K562 (cell line): ENCODE measurements around the gene SEBOX. TPM values are rescaled to one million over a fixed set of nuclear protein-coding genes. Genes with fewer than 3 reads are reported as not detected.

Experiments used
- ATF7 ChIP-seq: fragments of 450-650 bp; IDR thresholded peaks from 2 replicates; pipeline ENCODE4 v1.7.1; 2014; ENCODE audit warnings: mild to moderate bottlenecking, moderate library complexity
- E2F3 ChIP-seq: fragments of 250-450 bp; sonication (Bioruptor Pico); IDR thresholded peaks from 2 replicates; pipeline ENCODE4 v1.4.0; 2020; ENCODE audit warnings: mild to moderate bottlenecking
- EGR1 ChIP-seq: fragments of 450-650 bp; conservative IDR thresholded peaks from 2 replicates; pipeline ENCODE4 v1.6.1; 2017; ENCODE audit warnings: mild to moderate bottlenecking
- ELF1 ChIP-seq: fragments of 200-800 bp; sonication (Bioruptor generic); IDR thresholded peaks from 2 replicates; pipeline ENCODE4 v1.6.1; 2016; ENCODE audit warnings: missing genetic modification characterization, missing compliant biosample characterization
- EZH2 ChIP-seq: IDR thresholded peaks from 2 replicates; pipeline ENCODE4 v1.6.1; 2012; ENCODE audit warnings: low read depth, mild to moderate bottlenecking, inconsistent platforms, low read length, borderline replicate concordance
- HNRNPL ChIP-seq: fragments of 200-400 bp; formaldehyde crosslinking; IDR thresholded peaks from 2 replicates; pipeline ENCODE4 v1.6.1; 2017; ENCODE audit warnings: low read depth, mild to moderate bottlenecking, low read length
- JUN ChIP-seq, 2 experiments: sonication (generic) in 1 of 2; formaldehyde crosslinking in 1 of 2; IDR thresholded peaks; 2 replicates each; pipeline versions ENCODE4 v1.6.1 to v1.8.0; 2012 to 2022; ENCODE audit warnings: borderline replicate concordance in 2 of 2, mild to moderate bottlenecking in 2 of 2, improper control_type of control experiment in 1 of 2, low read depth in 1 of 2, low read length in 1 of 2, missing genetic modification reagents in 1 of 2
- MTA2 ChIP-seq: fragments of 450-650 bp; IDR thresholded peaks from 2 replicates; pipeline ENCODE4 v1.6.1; 2016; ENCODE audit warnings: low read depth
- POLR2A ChIP-seq: fragments of 450-650 bp; conservative IDR thresholded peaks from 2 replicates; pipeline ENCODE4 v1.6.1; 2016
- POLR3A ChIP-seq: IDR thresholded peaks from 2 replicates; pipeline ENCODE4 v1.6.1; 2011; ENCODE audit warnings: borderline replicate concordance, mild to moderate bottlenecking, moderate library complexity; ENCODE audit not compliant: insufficient read length, insufficient read depth; ENCODE audit errors: extremely low read depth
- RCOR1 ChIP-seq, 2 experiments: IDR thresholded peaks; 2 replicates each; pipeline ENCODE4 v1.6.1; 2012; ENCODE audit warnings: low read depth in 2 of 2, low read length in 2 of 2, borderline replicate concordance in 1 of 2, improper control_type of control experiment in 1 of 2
- SMAD4 ChIP-seq: fragments of 250-450 bp; sonication (Bioruptor Pico); conservative IDR thresholded peaks from 2 replicates; pipeline ENCODE4 v1.8.0; 2021; ENCODE audit warnings: inconsistent platforms, mild to moderate bottlenecking, moderate library complexity
- TOE1 ChIP-seq, 2 experiments: fragments of 450-650 bp in 1 of 2; sonication (generic) in 1 of 2; formaldehyde crosslinking in 1 of 2; IDR thresholded peaks; 2 replicates each; pipeline versions ENCODE4 v1.7.1 to v1.8.0; 2016 to 2022; ENCODE audit warnings: borderline replicate concordance in 2 of 2, mild to moderate bottlenecking in 2 of 2, antibody characterized with exemption in 1 of 2, inconsistent platforms in 1 of 2, low read depth in 1 of 2, missing genetic modification reagents in 1 of 2, moderate library complexity in 1 of 2
- ZBTB17 ChIP-seq: fragments of 450-650 bp; formaldehyde crosslinking; IDR thresholded peaks from 2 replicates; pipeline ENCODE4 v1.4.0; 2020; ENCODE audit warnings: mild to moderate bottlenecking
- ZC3H4 ChIP-seq: sonication (generic); formaldehyde crosslinking; IDR thresholded peaks from 2 replicates; pipeline ENCODE4 v1.9.0; 2021; ENCODE audit warnings: missing genetic modification reagents, borderline replicate concordance
- ZNF133 ChIP-seq: fragments of 250-450 bp; sonication (Bioruptor Pico); IDR thresholded peaks from 2 replicates; pipeline ENCODE4 v1.4.0; 2020; ENCODE audit warnings: mild to moderate bottlenecking
- ZNF224 ChIP-seq: sonication (generic); formaldehyde crosslinking; IDR thresholded peaks from 2 replicates; pipeline ENCODE4 v1.8.0; 2022; ENCODE audit warnings: mild to moderate bottlenecking, missing genetic modification reagents
- ZSCAN29 ChIP-seq: fragments of 450-650 bp; IDR thresholded peaks from 2 replicates; pipeline ENCODE4 v1.6.1; 2017
- polyA plus RNA-seq, 8 experiments: library from polyadenylated mRNA; depleted of rRNA in 4 of 8; stranded (reverse) in 5 of 8; unstranded in 3 of 8; fragments of >200 nt; fragmentation: Nextera tagmentation in 2 of 8; fragmentation: Illumina TruSeq in 1 of 8; extraction: Ambion mirVana in 2 of 8; extraction: Trizol in 1 of 8; gene quantifications; 2 replicates each; pipeline versions ENCODE4 v1.2.1 to v1.2.3, GENCODE V29; 2011 to 2014; ENCODE audit warnings: inconsistent platforms in 1 of 8, missing spikeins in 1 of 8
- total RNA-seq, 7 experiments: library from RNA; depleted of rRNA in 6 of 7; stranded (reverse); fragments of >200 nt in 6 of 7; fragmentation: Illumina TruSeq in 2 of 7; extraction: Trizol in 2 of 7; gene quantifications; 2 replicates each; pipeline versions ENCODE4 v1.2.1 to v1.2.3, GENCODE V29; 2011 to 2021; ENCODE audit warnings: low replicate concordance in 1 of 7
- TF ChIP-seq, protein P1 (sequence below): IDR thresholded peaks from 2 replicates; pipeline ENCODE4 v1.6.1; 2011; ENCODE audit warnings: borderline replicate concordance, low read depth, mild to moderate bottlenecking, moderate library complexity, low read length; ENCODE audit not compliant: insufficient read depth, poor library complexity, severe bottlenecking
- TF ChIP-seq, protein P2 (sequence below): sonication (generic); formaldehyde crosslinking; IDR thresholded peaks from 2 replicates; pipeline ENCODE4 v1.8.0; 2022; ENCODE audit warnings: missing genetic modification reagents, mild to moderate bottlenecking, moderate library complexity, borderline replicate concordance
- TF ChIP-seq, protein P3 (sequence below): fragments of 250-450 bp; sonication (Bioruptor Pico); IDR thresholded peaks from 2 replicates; pipeline ENCODE4 v1.5.0; 2021; ENCODE audit warnings: mild to moderate bottlenecking, moderate library complexity

The SEBOX gene
- total and polyA plus RNA-seq, 9 of the 15 experiments (the other 6 are each of a cell fraction or from before 2014, with no cell fraction given): not detected

DNA sequence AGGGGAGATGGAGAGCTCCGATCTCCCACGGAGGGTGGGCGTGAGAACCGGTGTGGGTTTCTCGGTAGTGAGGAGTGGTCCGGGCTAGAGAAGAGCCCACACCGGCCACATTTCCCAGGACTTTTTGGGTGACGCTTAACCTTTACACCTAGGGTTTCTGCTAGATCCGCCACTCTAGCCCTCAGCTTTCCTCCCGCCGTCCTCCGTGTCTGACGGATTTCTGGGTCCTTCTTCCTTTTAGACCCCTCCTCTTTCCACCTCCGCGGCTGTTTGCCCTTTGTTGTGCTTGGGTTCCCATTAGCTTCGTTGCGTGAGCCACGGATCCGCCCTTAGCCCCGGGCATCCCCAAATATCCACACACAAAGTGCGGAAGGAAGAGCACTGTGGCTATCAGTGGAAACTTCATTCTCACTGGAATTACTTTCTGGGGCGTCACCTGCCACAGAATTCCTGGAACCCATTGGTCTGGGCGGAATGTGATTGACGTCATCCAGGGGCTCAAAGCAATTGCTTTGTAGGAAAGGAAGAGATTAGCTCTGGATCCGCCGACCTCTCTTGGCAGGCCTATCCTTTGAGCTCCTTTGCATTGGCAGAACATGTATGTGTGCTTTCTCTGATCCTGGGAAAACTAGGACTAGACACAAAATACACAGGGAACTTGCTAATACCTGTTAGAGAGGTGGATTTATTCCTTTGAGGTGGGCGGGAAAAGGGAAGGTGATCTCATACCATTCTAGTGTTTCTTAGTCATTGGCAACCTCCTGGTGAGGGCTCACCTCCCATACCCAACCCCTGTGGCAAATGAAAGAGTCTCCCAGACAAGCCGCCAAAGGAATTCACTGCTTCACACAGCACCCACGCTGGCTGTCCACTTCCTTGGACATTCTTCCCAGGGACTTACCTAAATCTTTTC is 28.8 kb downstream of the SEBOX start (continued):
- peak; percentile 74 for TF ChIP-seq JUN (IDR thresholded peaks at IDR 0.05; ENCODE audit: borderline replicate concordance, low read depth, low read length)
- no peak for TF ChIP-seq JUN (CRISPR knock-in tag; IDR thresholded peaks at IDR 0.05; ENCODE audit: borderline replicate concordance)
- no peak for TF ChIP-seq ZNF133
- TF ChIP-seq ZNF224 (CRISPR knock-in tag): no peak
- 0 out of 2 replicates have a peak, but pooled peaks have one; percentile 39 for TF ChIP-seq POLR2A
- no peak for TF ChIP-seq ZBTB17 (CRISPR knock-in tag)
- peak; percentile 95 for TF ChIP-seq ATF7
- peak; percentile 49 for TF ChIP-seq EGR1
- no peak for TF ChIP-seq EZH2
- TF ChIP-seq ZSCAN29: no peak
- TF ChIP-seq, protein P1, sequence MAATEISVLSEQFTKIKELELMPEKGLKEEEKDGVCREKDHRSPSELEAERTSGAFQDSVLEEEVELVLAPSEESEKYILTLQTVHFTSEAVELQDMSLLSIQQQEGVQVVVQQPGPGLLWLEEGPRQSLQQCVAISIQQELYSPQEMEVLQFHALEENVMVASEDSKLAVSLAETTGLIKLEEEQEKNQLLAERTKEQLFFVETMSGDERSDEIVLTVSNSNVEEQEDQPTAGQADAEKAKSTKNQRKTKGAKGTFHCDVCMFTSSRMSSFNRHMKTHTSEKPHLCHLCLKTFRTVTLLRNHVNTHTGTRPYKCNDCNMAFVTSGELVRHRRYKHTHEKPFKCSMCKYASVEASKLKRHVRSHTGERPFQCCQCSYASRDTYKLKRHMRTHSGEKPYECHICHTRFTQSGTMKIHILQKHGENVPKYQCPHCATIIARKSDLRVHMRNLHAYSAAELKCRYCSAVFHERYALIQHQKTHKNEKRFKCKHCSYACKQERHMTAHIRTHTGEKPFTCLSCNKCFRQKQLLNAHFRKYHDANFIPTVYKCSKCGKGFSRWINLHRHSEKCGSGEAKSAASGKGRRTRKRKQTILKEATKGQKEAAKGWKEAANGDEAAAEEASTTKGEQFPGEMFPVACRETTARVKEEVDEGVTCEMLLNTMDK: no peak
- TF ChIP-seq SMAD4 (CRISPR knock-in tag): no peak
- no peak for TF ChIP-seq ZC3H4 (CRISPR knock-in tag)
- TF ChIP-seq HNRNPL: no peak
- no peak; the same call in 1 of the 2 replicates for TF ChIP-seq ELF1 (tag)
- TF ChIP-seq POLR3A: no peak
- TF ChIP-seq TOE1 (IDR thresholded peaks at IDR 0.05; ENCODE audit: borderline replicate concordance): no peak; the same call in 1 of the 2 replicates
- TF ChIP-seq TOE1 (CRISPR knock-in tag; IDR thresholded peaks at IDR 0.05; ENCODE audit: borderline replicate concordance, low read depth): no peak
- TF ChIP-seq, protein P2, sequence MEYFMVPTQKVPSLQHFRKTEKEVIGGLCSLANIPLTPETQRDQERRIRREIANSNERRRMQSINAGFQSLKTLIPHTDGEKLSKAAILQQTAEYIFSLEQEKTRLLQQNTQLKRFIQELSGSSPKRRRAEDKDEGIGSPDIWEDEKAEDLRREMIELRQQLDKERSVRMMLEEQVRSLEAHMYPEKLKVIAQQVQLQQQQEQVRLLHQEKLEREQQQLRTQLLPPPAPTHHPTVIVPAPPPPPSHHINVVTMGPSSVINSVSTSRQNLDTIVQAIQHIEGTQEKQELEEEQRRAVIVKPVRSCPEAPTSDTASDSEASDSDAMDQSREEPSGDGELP (CRISPR knock-in tag): no peak
- no peak for TF ChIP-seq MTA2
- TF ChIP-seq RCOR1 (IDR thresholded peaks at IDR 0.05; ENCODE audit: borderline replicate concordance in 1 of 2, low read depth in 2 of 2, low read length in 2 of 2): peak in 1 of 2 experiments; percentile 64; a peak in 1 of 4 replicates
- TF ChIP-seq, protein P3, sequence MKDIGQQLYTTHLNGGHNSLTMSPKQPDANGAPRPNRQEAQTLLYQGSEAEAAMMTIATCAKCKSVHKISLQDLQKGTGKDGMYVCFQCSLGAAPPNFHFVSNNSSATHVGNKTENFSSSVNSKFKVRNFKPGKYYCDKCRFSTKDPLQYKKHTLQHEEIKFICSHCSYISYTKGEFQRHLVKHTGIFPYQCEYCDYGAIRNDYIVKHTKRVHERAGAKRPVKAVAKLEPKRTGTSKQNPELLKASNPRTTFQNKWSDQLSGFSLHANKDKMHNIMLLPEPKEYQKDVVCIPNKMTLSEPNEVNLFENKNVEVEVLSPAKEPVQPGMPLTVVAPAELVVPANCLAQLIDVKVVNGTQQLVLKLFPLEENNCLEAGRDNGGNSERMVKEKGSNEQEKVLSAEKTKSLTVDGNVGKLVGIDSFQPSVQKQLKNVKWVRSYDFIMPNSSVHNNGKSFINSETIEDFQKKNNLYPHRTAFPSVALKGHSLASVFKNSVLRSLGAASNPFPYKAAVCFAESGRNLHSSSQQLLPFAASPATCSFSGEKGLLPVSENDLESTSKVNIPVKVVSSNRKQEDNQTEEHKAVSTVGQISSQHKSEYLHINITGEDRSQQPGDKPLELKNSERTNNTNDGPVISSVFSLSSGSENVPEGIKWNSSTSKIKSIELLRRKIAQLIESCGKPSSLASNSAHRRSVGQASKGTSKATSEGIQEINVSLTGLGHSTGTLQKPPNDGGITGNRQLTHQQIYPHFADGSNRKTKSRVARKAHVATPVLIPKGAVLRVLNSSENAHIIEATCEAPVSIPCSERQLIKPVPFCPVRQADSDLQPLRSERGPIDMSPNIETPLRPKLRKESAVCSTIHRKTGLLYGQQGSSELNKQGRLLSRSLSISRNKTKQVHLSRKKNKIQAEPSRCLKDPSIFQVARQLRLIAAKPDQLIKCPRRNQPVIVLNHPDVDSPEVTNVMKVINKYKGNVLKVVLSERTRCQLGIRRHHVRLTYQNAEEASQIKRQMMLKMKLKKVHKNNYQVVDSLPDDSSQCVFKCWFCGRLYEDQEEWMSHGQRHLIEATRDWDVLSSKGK: no peak
- TF ChIP-seq E2F3 (CRISPR knock-in tag): no peak
